GM18861 (cell line): ENCODE results near the gene PTBP3.
A peak's percentile ranks its signal among the peaks of the same experiment; 100 is the strongest.

Experiments
- ATAC-seq: cut with Tn5 transposase; IDR thresholded peaks from one replicate; pipeline ENCODE4 v1.9.1; 2021; ENCODE audit not compliant: unreplicated experiment

The PTBP3 gene

DNA sequence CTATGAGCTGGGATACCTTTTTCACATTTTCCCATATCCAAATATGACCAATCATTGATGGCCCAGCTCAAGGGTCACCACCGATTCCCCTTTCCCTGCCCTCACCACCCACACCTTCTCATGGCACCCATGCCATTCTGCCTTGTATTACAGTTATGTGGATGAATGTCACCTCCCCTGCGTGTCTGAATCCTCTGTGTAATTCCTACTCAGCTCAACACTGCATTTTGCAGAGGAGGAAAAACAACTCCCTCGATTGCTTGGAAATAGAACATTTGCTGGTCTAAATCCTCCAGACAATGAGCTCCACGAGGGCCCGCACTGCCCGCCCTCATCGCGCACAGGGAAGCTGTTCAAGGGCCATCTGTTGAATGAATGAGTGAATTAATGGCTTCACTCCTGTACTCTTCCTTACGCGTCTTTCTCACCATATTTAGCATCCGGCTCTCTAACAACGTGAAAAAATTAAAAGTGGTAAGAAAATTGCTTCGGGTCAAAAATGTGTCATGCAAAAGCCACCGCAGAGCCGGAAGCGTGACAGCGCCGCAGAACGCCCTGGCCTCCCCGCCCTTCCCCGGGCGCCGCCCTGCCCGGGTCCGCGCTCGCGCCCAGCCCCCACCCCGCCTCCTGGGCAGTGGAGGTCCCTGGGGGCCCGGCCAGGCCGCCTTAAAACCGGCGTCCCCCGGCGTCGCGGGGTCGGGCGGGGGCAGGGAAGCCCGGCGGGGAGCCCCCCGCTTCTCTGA lies 159.0 kb downstream of the PTBP3 start:
- peak; percentile 73 for ATAC-seq

GRCh38 chr9:112173489-112174221 lies 159.8 kb downstream of the PTBP3 start:
- ATAC-seq = no peak

DNA sequence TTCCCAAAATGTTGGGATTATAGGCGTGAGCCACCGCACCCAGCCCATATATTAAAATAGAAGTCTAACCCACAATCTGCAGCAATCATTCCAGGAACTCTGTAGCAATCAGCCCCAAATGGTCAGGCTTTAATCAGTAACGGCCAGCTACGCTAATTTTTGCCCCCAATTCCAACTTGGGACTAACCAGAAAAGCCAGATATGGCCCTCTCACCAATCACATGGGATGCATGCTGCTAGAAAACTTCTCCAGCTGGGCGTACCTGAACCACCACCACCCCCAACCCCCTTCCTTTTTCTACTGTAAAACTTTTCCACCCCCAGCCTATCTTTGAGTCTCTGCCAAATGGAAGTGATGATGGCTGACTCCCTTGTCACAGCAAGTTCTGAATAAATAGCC lies 162.5 kb downstream of the PTBP3 start:
- ATAC-seq = no peak

- ATAC-seq = no peak
These were observed 163.2 kb downstream of the PTBP3 start for GRCh38 chr9:112170235-112170634.

GRCh38 chr9:112169368-112169767 lies 164.1 kb downstream of the PTBP3 start:
- ATAC-seq = no peak

DNA sequence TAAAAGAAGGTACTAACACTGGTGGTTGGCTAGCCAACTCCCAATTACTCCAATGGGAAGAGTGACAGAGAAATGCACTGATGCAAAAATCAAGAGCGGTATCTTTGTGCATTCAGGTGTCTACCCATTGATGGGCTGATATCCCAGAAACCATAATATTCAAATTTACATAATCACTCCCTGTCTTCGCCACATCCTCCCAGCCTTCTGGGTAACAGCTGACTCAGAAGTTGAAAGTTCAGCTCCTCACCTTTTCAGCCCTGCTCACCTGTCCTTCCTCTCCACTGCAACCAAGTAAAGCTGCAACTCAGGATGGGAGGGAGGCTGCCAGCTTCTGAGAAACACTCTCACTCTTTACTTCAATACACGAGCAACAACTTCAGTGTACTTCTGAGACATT lies 165.2 kb downstream of the PTBP3 start:
- no peak for ATAC-seq
